HAP-1 (cell line): ENCODE data around the gene SORL1-AS1.
"Not testable (repeated sequence)": the region's sequence is repeated elsewhere in the genome, so short reads cannot be mapped to it uniquely, and the experiment has no call there.

ENCODE experiments used
- DNase-seq, 2 experiments: peaks; one replicate each; pipeline ENCODE4 v3.0.0-alpha.2; 2016 to 2020; ENCODE audit warnings: low spot score in 2 of 2
- H3K27me3 ChIP-seq: fragments of 250-450 bp; sonication (Bioruptor Pico); 2 replicates; pipeline ENCODE4 v1.5.1; 2020; ENCODE audit warnings: low read depth, mild to moderate bottlenecking, moderate library complexity
- H3K36me3 ChIP-seq: fragments of 250-450 bp; sonication (Bioruptor Pico); replicated peaks from 2 replicates; pipeline ENCODE4 v1.5.1; 2020; ENCODE audit warnings: mild to moderate bottlenecking
- H3K4me1 ChIP-seq: fragments of 250-450 bp; sonication (Bioruptor Pico); 2 replicates; pipeline ENCODE4 v1.5.1; 2020; ENCODE audit warnings: mild to moderate bottlenecking
- H3K4me3 ChIP-seq: fragments of 250-450 bp; sonication (Bioruptor Pico); 2 replicates; pipeline ENCODE4 v1.5.1; 2020; ENCODE audit warnings: mild to moderate bottlenecking, moderate library complexity
- H3K9me3 ChIP-seq: fragments of 250-450 bp; sonication (Bioruptor Pico); 2 replicates; pipeline ENCODE4 v1.5.1; 2020; ENCODE audit warnings: mild to moderate bottlenecking, moderate library complexity
- in situ Hi-C: fragments of 300-500 bp; cut with MboI; formaldehyde crosslinking; loops from 3 replicates; pipeline ENCODE4 v1.14.3; 2020; ENCODE audit warnings: low sequenced_read_pairs, inconsistent platforms, mixed read lengths

SORL1-AS1 gene

DNA sequence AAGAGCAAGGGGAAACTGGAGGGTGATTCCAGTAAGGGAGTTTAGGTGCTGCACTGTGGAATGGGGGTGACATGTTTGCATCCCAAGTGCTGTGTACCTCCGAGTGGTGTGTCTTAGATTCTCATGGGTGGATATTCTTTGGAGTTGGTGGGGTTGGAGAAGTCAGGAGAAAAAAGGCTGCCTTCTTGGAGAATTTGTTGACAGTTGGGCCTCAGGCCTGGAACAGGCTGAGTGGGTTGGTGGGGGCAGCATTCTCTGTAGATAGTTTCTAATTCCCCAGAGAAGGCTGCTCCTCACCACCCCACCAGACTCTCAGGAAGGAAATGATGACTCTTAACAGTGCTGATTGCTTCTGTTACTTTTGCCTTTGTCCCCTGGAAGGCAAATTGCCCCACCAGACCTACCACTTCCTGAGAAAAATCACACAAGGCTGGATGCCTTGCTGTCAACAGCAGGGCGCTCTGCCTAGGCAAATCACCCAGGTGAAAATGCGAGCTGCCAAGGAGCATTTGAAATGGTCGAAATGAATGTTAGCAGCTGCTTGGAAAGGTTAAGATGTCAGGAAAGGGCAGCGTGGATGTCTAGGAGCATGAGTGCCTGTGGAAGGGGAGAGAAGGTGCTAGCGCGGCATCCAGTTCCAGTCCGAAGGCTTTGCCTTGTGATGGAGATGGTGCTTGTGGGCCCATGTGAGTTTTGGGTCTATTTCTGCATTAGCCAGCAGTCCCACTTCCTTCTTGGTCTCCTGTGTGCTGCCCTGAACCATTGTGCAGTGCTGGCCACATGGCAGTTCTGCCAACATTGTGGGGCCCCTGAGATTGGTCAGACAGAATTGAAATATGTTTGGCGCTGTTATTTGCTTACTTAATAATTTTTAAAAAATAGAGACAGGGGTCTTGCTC, 29.7 kb upstream of the SORL1-AS1 start:
- H3K4me3 ChIP-seq, result no peak overlapping the region

DNA sequence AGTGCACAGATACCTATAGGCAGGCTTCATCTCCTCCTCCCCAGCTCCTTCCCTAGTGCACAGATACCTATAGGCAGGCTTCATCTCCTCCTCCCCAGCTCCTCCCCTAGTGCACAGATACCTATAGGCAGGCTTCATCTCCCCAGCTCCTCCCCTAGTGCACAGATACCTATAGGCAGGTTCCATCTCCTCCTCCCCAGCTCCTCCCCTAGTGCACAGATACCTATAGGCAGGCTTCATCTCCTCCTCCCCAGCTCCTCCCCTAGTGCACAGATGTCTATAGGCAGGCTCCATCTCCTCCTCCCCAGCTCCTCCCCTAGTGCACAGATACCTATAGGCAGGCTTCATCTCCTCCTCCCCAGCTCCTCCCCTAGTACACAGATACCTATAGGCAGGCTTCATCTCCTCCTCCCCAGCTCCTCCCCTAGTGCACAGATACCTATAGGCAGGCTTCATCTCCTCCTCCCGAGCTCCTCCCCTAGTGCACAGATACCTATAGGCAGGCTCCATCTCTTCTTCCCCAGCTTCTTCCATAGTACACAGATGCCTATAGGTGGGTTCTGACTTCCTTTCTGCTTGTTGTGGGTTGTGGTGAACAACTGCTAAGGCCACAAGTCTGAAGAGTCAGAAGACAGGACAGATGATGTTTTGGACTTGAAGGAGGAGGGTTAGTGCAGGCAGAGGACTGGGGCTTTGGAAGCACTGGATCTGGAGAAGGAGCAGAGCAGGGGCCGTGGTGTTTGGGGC, 28.9 kb upstream of the SORL1-AS1 start:
- H3K4me1 ChIP-seq, DNase-seq, H3K4me3 ChIP-seq, in situ Hi-C loops, H3K9me3 ChIP-seq, H3K27me3 ChIP-seq, H3K36me3 ChIP-seq: not testable (repeated sequence)

More for the DNA sequence above, 29.7 kb upstream of the SORL1-AS1 start:
- Histone ChIP-seq H3K4me1 (no peaks in the 10 kb centered on the region), H3K27me3 (no peaks in the 10 kb centered on the region), H3K9me3 (no peaks in the 10 kb centered on the region), H3K36me3 (no peaks in the 10 kb centered on the region)
- DNase-seq, result no peak
- in situ Hi-C loops, result no loop called here

GRCh38 chr11:121479698-121480238, 27.0 kb upstream of the SORL1-AS1 start:
- no peak for DNase-seq
- in situ Hi-C loops, result no loop called here
- H3K36me3 ChIP-seq, result no peaks in the 10 kb centered on the region
- H3K9me3 ChIP-seq, result no peaks in the 10 kb centered on the region
- H3K4me3 ChIP-seq, result no peak overlapping the region
- no peaks in the 10 kb centered on the region for H3K4me1 ChIP-seq
- H3K27me3 ChIP-seq, result no peaks in the 10 kb centered on the region

- H3K4me3 ChIP-seq, result no peak overlapping the region
- H3K9me3 ChIP-seq, result no peaks in the 10 kb centered on the region
- in situ Hi-C loops, result no loop called here
- H3K4me1 ChIP-seq, result no peaks in the 10 kb centered on the region
- H3K27me3 ChIP-seq, result no peaks in the 10 kb centered on the region
- H3K36me3 ChIP-seq, result no peaks in the 10 kb centered on the region
- DNase-seq, result no peak
These were observed 26.3 kb upstream of the SORL1-AS1 start for GRCh38 chr11:121478895-121479697.

DNA sequence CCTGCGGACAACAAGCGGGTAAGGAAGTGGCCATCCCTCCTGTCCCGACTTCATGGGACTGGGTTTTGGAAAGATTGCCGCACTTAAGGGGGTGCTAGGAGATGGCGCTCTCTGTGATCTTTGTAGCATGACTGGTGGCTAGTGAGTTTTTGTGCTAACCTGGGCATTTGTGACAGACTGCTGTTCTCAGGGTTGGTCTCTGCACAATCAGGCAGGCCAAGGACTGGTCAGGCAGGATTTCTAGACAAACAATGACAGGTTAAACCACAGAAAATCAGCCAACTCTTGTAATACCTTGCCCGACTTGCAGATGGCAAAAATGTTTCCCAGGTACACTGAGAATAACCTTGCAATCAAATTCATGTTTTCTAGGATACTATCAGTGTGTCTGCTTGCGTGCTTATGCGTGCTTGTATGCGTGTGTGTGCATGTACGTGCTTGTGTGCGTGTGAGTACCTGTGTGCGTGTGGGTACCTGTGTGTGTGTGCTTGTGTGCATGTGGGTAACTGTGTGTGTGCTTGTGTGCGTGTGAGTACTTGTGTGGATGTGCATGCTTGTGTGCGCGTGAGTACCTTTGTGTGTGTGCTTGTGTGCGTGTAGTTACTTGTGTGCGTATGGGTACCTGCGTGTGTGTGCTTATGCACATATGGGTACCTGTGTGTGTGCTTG, 25.6 kb upstream of the SORL1-AS1 start:
- no peak overlapping the region for H3K4me3 ChIP-seq
- no peaks in the 10 kb centered on the region for H3K4me1 ChIP-seq
- no peaks in the 10 kb centered on the region for H3K9me3 ChIP-seq
- no peaks in the 10 kb centered on the region for H3K36me3 ChIP-seq
- in situ Hi-C loops, result no loop called here
- no peaks in the 10 kb centered on the region for H3K27me3 ChIP-seq
- DNase-seq, result no peak

GRCh38 chr11:121476379-121477032, 23.7 kb upstream of the SORL1-AS1 start:
- H3K36me3 ChIP-seq, result no peaks in the 10 kb centered on the region
- in situ Hi-C loops, result no loop called here

GRCh38 chr11:121474680-121475079, 21.9 kb upstream of the SORL1-AS1 start:
- no peaks in the 10 kb centered on the region for H3K9me3 ChIP-seq
- no peaks in the 10 kb centered on the region for H3K27me3 ChIP-seq
- in situ Hi-C loops, result no loop called here
- H3K36me3 ChIP-seq, result no peaks in the 10 kb centered on the region
- no peaks in the 10 kb centered on the region for H3K4me1 ChIP-seq
- H3K4me3 ChIP-seq, result no peak overlapping the region
- no peak for DNase-seq

More at GRCh38 chr11:121476379-121477032, 23.7 kb upstream of the SORL1-AS1 start:
- Histone ChIP-seq H3K4me3 (no peak overlapping the region), H3K27me3 (no peaks in the 10 kb centered on the region), H3K4me1 (no peaks in the 10 kb centered on the region), H3K9me3 (no peaks in the 10 kb centered on the region)
- DNase-seq, result no peak

- H3K4me1 ChIP-seq, result no peaks in the 10 kb centered on the region
- no peaks in the 10 kb centered on the region for H3K27me3 ChIP-seq
- H3K36me3 ChIP-seq, result no peaks in the 10 kb centered on the region
- no peaks in the 10 kb centered on the region for H3K9me3 ChIP-seq
- no peak overlapping the region for H3K4me3 ChIP-seq
- no peak for DNase-seq
- in situ Hi-C loops, result no loop called here
These were observed 20.5 kb upstream of the SORL1-AS1 start for GRCh38 chr11:121473064-121473777.

GRCh38 chr11:121472312-121472711, 19.5 kb upstream of the SORL1-AS1 start:
- no peak overlapping the region for H3K4me3 ChIP-seq
- H3K4me1 ChIP-seq, result no peaks in the 10 kb centered on the region
- DNase-seq, result no peak
- H3K27me3 ChIP-seq, result no peaks in the 10 kb centered on the region
- no peaks in the 10 kb centered on the region for H3K36me3 ChIP-seq
- no peaks in the 10 kb centered on the region for H3K9me3 ChIP-seq
- in situ Hi-C loops, result no loop called here

GRCh38 chr11:121471167-121471566, 18.4 kb upstream of the SORL1-AS1 start:
- Histone ChIP-seq H3K4me1 (peaks cover 3% of the 10 kb centered on the region; the same call in 1 of the 2 replicates), H3K9me3 (no peaks in the 10 kb centered on the region), H3K27me3 (no peaks in the 10 kb centered on the region), H3K36me3 (no peaks in the 10 kb centered on the region), H3K4me3 (no peak overlapping the region)
- DNase-seq, result no peak
- in situ Hi-C loops, result no loop called here

GRCh38 chr11:121469910-121470309, 17.1 kb upstream of the SORL1-AS1 start:
- no peaks in the 10 kb centered on the region for H3K9me3 ChIP-seq
- in situ Hi-C loops, result no loop called here
- peaks cover 4% of the 10 kb centered on the region; the same call in 1 of the 2 replicates for H3K4me1 ChIP-seq
- H3K27me3 ChIP-seq, result no peaks in the 10 kb centered on the region
- H3K36me3 ChIP-seq, result no peaks in the 10 kb centered on the region
- no peak overlapping the region for H3K4me3 ChIP-seq
- no peak for DNase-seq

DNA sequence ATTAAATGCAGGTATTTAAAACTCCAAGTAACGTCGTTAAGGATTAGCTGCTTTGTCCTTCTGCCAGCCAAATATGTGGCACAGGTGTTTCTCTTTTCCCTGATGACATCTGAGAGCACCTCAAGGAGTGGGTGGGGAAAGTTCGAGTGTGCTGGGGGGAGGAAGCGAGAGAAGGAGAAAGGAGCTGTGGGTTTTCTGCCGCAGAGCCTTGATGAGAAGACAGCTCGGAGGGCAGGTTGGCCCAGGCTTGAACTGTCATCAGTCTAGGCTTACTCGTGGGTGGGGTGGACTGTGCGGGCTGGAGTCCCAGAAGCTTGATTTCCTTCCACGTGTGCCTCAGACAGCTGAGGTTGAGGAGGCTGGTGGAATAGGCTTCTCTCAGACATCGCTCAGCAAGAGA, 15.2 kb upstream of the SORL1-AS1 start:
- no peaks in the 10 kb centered on the region for H3K36me3 ChIP-seq
- in situ Hi-C loops, result no loop called here
- no peak overlapping the region for H3K4me3 ChIP-seq
- H3K4me1 ChIP-seq, result peaks cover 7% of the 10 kb centered on the region; the same call in 1 of the 2 replicates
- DNase-seq, result no peak
- no peaks in the 10 kb centered on the region for H3K27me3 ChIP-seq
- no peaks in the 10 kb centered on the region for H3K9me3 ChIP-seq
